DND-41 (cell line): ENCODE results near the gene SENP8.
A peak's percentile ranks its signal among the peaks of the same experiment; 100 is the strongest.
"Not testable (repeated sequence)": the region's sequence is repeated elsewhere in the genome, so short reads cannot be mapped to it uniquely, and the experiment has no call there.

Experiments used
- ATAC-seq: fragments of 200-7000 bp; cut with Tn5 transposase; 3 replicates; pipeline ENCODE4 v1.9.1; 2021; ENCODE audit warnings: low read depth; ENCODE audit not compliant: insufficient read depth
- DNase-seq: peaks from one replicate; pipeline ENCODE4 v3.0.0-alpha.2; 2020
- H2AFZ ChIP-seq: 2 replicates; pipeline ENCODE4 v1.6.0; 2012; ENCODE audit warnings: low read depth, low read length
- H3K27ac ChIP-seq: 2 replicates; pipeline ENCODE4 v1.5.1; 2012; ENCODE audit warnings: low read length, inconsistent platforms
- H3K27me3 ChIP-seq: fragments of 200-600 bp; sonication (generic); 2 replicates; pipeline ENCODE4 v1.6.0; 2012; ENCODE audit warnings: low read length, mild to moderate bottlenecking, inconsistent platforms; ENCODE audit not compliant: insufficient read depth, poor library complexity
- H3K36me3 ChIP-seq: 2 replicates; pipeline ENCODE4 v1.5.1; 2012; ENCODE audit warnings: low read length, inconsistent platforms; ENCODE audit not compliant: insufficient read depth
- H3K4me1 ChIP-seq: 2 replicates; pipeline ENCODE4 v1.5.1; 2012; ENCODE audit warnings: mild to moderate bottlenecking, low read length; ENCODE audit not compliant: insufficient read depth
- H3K4me2 ChIP-seq: 2 replicates; pipeline ENCODE4 v1.6.0; 2012; ENCODE audit warnings: mild to moderate bottlenecking, moderate library complexity, low read length, inconsistent platforms; ENCODE audit not compliant: insufficient read depth
- H3K4me3 ChIP-seq, 2 experiments: fragments of 200-600 bp in 1 of 2; shearing (Covaris generic) in 1 of 2; 2 replicates each; pipeline ENCODE4 v1.5.1; 2012 to 2016; ENCODE audit warnings: inconsistent platforms in 2 of 2, low read length in 2 of 2, mild to moderate bottlenecking in 2 of 2, low read depth in 1 of 2, moderate library complexity in 1 of 2
- H3K79me2 ChIP-seq: 2 replicates; pipeline ENCODE4 v1.6.0; 2012; ENCODE audit warnings: low read length, inconsistent platforms; ENCODE audit not compliant: insufficient read depth
- H3K9ac ChIP-seq: 2 replicates; pipeline ENCODE4 v1.6.0; 2012; ENCODE audit warnings: low read depth, mild to moderate bottlenecking, inconsistent platforms, low read length, moderate library complexity
- H3K9me3 ChIP-seq: 2 replicates; pipeline ENCODE4 v1.5.1; 2012; ENCODE audit warnings: low read length, moderate library complexity, mild to moderate bottlenecking, inconsistent platforms; ENCODE audit not compliant: insufficient read depth, severe bottlenecking
- H4K20me1 ChIP-seq: 2 replicates; pipeline ENCODE4 v1.6.0; 2012; ENCODE audit warnings: low read length; ENCODE audit not compliant: insufficient read depth
- EZH2 ChIP-seq: IDR thresholded peaks from 3 replicates; pipeline ENCODE4 v1.6.1; 2012; ENCODE audit warnings: borderline replicate concordance, low read depth, mild to moderate bottlenecking, moderate library complexity, low read length, inconsistent platforms; ENCODE audit not compliant: severe bottlenecking
- TF ChIP-seq, protein P1 (sequence below): IDR thresholded peaks from 2 replicates; pipeline ENCODE4 v1.5.1; 2012; ENCODE audit warnings: borderline replicate concordance, low read length, moderate library complexity, mild to moderate bottlenecking; ENCODE audit not compliant: poor library complexity, severe bottlenecking; ENCODE audit errors: extremely low read depth

The SENP8 gene

DNA sequence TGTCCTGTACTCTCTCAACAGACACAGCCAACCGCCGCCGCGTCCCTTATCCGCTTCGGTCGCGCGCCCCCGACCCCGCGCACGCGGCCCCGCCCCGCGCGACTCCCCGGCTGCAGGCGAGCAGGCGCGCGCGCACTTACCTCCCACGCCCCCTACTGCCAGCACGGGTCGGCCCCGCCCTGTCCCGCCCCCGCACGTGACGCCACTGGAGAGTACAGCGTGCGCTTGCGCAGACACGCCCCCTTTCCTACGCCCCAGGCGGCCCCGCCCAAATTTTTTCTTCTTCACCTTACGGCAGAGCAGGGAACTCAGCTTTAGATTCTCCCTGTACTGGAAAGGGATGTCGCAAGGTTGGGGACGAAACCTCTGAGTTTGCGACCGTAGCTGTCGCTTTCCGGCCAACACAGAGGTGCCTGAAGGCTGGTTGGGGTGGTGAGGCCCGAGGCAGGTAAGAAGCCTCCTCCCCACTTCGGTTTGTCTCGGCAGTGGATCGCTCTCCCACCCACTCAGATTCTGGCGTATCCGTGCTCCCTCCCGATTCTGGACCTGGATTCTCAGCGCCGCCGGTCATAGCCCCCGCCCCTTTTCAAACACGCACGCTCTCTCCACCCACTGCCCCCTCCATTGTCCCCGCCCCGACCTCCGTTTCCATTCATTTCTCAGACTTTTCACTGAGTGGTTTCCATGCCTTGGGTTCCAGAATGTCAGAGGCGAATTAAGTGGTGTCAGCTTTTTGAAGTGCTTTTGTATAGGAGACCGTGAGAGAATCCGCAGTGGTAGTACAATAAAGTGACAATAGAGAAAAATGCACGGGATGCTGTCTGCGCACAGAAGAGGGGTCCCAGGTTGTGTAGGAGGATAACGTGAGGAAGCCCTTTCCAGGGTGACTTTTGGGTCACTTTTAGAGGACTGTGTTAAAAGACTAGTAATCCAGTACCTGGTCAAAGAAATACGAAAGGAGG, at the start of gene SENP8, which contains the start of gene MYO9A:
SENP8 (plus strand) TSS at position 387 of the 962 bp plus-strand sequence. CDS start 21,221 bp downstream, outside the sequence.
MYO9A (minus strand) TSS at position 134 of the 962 bp plus-strand sequence. CDS start 71,587 bp downstream, outside the sequence.
- H3K27ac ChIP-seq: peak within 1 kb of the TSS; percentile 91
- no peak for TF ChIP-seq EZH2
- TF ChIP-seq, protein P1, sequence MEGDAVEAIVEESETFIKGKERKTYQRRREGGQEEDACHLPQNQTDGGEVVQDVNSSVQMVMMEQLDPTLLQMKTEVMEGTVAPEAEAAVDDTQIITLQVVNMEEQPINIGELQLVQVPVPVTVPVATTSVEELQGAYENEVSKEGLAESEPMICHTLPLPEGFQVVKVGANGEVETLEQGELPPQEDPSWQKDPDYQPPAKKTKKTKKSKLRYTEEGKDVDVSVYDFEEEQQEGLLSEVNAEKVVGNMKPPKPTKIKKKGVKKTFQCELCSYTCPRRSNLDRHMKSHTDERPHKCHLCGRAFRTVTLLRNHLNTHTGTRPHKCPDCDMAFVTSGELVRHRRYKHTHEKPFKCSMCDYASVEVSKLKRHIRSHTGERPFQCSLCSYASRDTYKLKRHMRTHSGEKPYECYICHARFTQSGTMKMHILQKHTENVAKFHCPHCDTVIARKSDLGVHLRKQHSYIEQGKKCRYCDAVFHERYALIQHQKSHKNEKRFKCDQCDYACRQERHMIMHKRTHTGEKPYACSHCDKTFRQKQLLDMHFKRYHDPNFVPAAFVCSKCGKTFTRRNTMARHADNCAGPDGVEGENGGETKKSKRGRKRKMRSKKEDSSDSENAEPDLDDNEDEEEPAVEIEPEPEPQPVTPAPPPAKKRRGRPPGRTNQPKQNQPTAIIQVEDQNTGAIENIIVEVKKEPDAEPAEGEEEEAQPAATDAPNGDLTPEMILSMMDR: peak; percentile 15
- H3K27me3 ChIP-seq: no peaks in the 10 kb centered on the region
- peak within 1 kb of the TSS; percentile 95 for H3K4me2 ChIP-seq
- peak within 1 kb of the TSS; percentile 87 for H2AFZ ChIP-seq
- H3K4me3 ChIP-seq: peak within 1 kb of the TSS; percentile 59 to 73
- H3K9me3 ChIP-seq: no peaks in the 10 kb centered on the region
- DNase-seq (peak; percentile 96), ATAC-seq (peak; percentile 73)
- H3K4me1 ChIP-seq: peaks cover 29% of the 10 kb centered on the region
- H4K20me1 ChIP-seq: peaks cover 9% of the 10 kb centered on the region
- peak within 1 kb of the TSS; percentile 75 for H3K9ac ChIP-seq
- no peaks in the 10 kb centered on the region for H3K36me3 ChIP-seq
- peaks cover 37% of the 10 kb centered on the region for H3K79me2 ChIP-seq

DNA sequence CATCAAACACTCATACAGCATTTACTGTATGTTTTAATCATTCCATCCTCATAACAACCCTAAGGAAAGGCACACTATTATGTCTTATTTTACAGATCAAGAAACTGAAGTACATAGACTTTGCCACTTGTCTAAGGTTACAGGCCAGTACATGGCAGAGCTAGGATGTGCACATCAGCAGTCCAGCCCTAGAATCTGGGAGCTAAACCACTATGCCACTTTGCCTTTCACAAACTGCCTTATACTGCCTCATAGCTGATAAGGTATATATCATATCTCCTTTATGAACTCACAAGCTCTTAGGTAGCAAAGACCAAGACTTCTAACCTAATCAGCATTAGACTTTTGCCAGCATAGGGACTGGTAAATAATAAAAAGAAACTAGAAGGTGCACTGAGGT, 49.3 kb upstream of the SENP8 start:
- Histone ChIP-seq H2AFZ (no peak overlapping the region), H3K4me3 (no peak overlapping the region), H3K27ac (no peak overlapping the region), H4K20me1 (no peaks in the 10 kb centered on the region), H3K4me2 (no peak overlapping the region), H3K79me2 (0 out of 2 replicates have a peak, but pooled peaks cover 2% of the 10 kb centered on the region), H3K9me3 (no peaks in the 10 kb centered on the region), H3K9ac (no peak overlapping the region), H3K27me3 (no peaks in the 10 kb centered on the region), H3K4me1 (no peaks in the 10 kb centered on the region), H3K36me3 (no peaks in the 10 kb centered on the region)
- DNase-seq: no peak
- no peak for TF ChIP-seq EZH2
- TF ChIP-seq, protein P1: no peak
- ATAC-seq: no peak

DNA sequence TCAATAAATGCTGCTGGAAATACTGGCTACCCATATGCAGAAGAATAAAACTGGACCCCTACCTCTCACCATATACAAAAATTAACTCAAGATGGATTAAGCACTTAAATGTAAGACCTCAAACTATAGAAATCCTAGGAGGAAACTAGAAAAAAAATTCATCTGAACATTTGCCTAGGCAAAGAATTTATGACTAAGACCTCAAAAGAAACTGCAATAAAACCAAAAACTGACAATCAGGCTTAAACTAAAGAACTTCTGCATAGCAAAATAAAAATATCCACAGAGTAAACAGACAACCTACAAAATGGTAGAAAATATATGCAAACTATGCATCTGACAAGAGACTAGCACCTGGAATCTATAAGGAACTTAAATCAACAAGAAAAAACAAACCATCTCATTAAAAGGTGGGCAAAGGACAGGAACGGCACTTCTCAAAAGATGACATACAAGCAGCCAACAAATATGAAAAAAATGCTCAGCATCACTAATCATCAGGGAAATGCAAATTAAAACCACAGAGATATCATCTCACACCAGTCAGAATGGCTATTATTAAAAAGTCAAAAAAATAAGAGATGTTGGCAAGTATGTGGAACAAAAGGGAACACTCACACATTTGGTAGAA, 47.3 kb upstream of the SENP8 start:
- Histone ChIP-seq H3K9me3 (no peaks in the 10 kb centered on the region), H3K27me3 (no peaks in the 10 kb centered on the region), H2AFZ (no peak overlapping the region), H3K4me2 (no peak overlapping the region), H4K20me1 (no peaks in the 10 kb centered on the region), H3K36me3 (no peaks in the 10 kb centered on the region), H3K27ac (no peak overlapping the region), H3K4me1 (no peaks in the 10 kb centered on the region), H3K79me2 (peaks cover 2% of the 10 kb centered on the region; the same call in 1 of the 2 replicates), H3K4me3 (no peak overlapping the region), H3K9ac (no peak overlapping the region)
- ATAC-seq: no peak
- TF ChIP-seq, protein P1: no peak
- no peak for TF ChIP-seq EZH2
- DNase-seq: no peak

DNA sequence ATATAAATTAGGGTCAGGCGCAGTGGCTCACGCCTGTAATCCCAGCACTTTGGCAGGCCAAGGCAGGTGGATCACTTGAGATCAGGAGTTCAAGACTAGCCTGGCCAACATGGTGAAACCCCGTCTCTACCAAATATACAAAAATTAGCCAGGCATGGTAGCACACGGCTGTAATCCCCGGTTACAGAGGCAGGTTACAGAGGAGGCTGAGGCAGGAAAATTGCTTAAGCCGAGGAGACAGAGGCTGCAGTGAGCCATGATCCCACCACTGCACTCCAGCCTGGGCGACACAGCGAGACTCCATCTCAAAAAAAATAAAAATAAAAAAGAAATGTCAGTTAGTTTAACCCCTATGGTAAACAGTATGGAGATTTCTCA, 46.8 kb upstream of the SENP8 start:
- H3K79me2 ChIP-seq, H2AFZ ChIP-seq, H4K20me1 ChIP-seq, H3K9ac ChIP-seq, H3K27ac ChIP-seq, H3K4me2 ChIP-seq, DNase-seq, H3K4me3 ChIP-seq, ATAC-seq, H3K9me3 ChIP-seq, H3K4me1 ChIP-seq, H3K27me3 ChIP-seq, H3K36me3 ChIP-seq: not testable (repeated sequence)
